Ishikawa (cell line): ENCODE measurements around the gene JAKMIP3.

Experiments
- RAD21 ChIP-seq: IDR thresholded peaks from 2 replicates; pipeline ENCODE4 v1.6.1; 2012; ENCODE audit warnings: low read depth
- TCF12 ChIP-seq: IDR thresholded peaks from 2 replicates; pipeline ENCODE4 v1.6.1; 2012; ENCODE audit warnings: low read depth

DNA sequence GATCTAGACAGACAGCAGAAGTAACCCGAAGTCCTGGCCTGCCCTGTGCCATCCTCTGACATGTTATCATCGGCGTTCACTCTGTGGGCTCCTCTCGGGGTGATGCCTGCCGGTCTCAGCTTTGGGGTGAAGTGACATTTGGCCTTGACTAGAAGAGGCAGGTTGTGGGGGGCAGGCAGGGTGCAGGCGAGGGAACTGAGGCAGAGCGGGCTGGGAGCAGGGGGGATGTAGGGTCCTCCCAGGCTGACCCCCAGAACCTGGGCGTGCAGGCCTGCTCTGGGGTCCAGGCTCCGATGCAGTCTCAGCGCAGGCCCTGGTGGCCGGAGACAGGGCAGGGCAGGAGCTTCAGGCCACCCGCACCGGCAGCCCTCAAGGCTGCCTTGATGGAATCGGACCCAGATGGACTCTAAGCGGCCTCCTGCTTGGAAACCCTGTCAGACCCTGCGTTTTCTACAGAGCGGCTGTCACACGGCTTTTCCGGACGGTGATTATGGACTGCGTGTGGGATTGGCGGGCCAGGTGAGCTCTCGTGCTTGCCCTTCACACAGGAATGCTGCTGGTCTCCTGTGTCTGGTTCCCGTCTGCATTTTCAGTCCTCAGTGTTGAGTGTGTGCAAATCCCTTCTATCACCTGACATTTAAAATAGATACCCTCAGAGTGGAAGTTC is 842 bp upstream of the JAKMIP3 start:
- no peak for TF ChIP-seq RAD21
- TF ChIP-seq TCF12 = no peak
